Chondrocyte (in vitro differentiated cells): ENCODE results near the gene CEMP1. TPM values are rescaled to one million over a fixed set of nuclear protein-coding genes. Genes with fewer than 3 reads are reported as not detected.

Source experiments
- DNase-seq: peaks from one replicate; pipeline ENCODE4 v3.0.0; 2021; ENCODE audit warnings: mixed read lengths, low spot score
- H3K27ac Mint-ChIP-seq: one replicate; pipeline ENCODE4 v1.8.0; 2021; ENCODE audit warnings: mild to moderate bottlenecking, moderate library complexity, mixed read lengths; ENCODE audit not compliant: unreplicated experiment
- H3K27me3 Mint-ChIP-seq: 2 replicates; pipeline ENCODE4 v1.8.0; 2021; ENCODE audit warnings: low read depth, mixed read lengths
- H3K36me3 Mint-ChIP-seq: 2 replicates; pipeline ENCODE4 v1.8.0; 2021; ENCODE audit warnings: low read depth, mixed read lengths
- H3K4me1 Mint-ChIP-seq: 2 replicates; pipeline ENCODE4 v1.8.0; 2021; ENCODE audit warnings: low read depth, mild to moderate bottlenecking, mixed read lengths
- H3K4me3 Mint-ChIP-seq: one replicate; pipeline ENCODE4 v1.8.0; 2021; ENCODE audit warnings: mild to moderate bottlenecking, moderate library complexity, mixed read lengths; ENCODE audit not compliant: unreplicated experiment
- H3K9me3 Mint-ChIP-seq: 2 replicates; pipeline ENCODE4 v1.8.0; 2021; ENCODE audit warnings: low read depth, mixed read lengths
- total RNA-seq: library from RNA; stranded (reverse); gene quantifications from 3 replicates; pipeline ENCODE4 v1.2.1, GENCODE V29; 2021
- TF ChIP-seq, protein P1 (sequence below): fragments of 200-600 bp; sonication (generic); IDR thresholded peaks from 2 replicates; pipeline ENCODE4 v1.5.0; 2021; ENCODE audit warnings: antibody characterized with exemption, mild to moderate bottlenecking, moderate library complexity

Gene CEMP1
- total RNA-seq, 1 donor from 2014 or later = not detected

GRCh38 chr16:2518823-2519710, 12.1 kb downstream of the CEMP1 start:
- DNase-seq = peak; percentile 91
- Mint-ChIP-seq H3K27me3 (no peaks in the 10 kb centered on the region), H3K4me1 (peaks cover 51% of the 10 kb centered on the region), H3K36me3 (peaks cover 8% of the 10 kb centered on the region), H3K4me3 (peak overlapping the region; percentile 71), H3K27ac (peak overlapping the region; percentile 98), H3K9me3 (no peaks in the 10 kb centered on the region)
- TF ChIP-seq, protein P1, sequence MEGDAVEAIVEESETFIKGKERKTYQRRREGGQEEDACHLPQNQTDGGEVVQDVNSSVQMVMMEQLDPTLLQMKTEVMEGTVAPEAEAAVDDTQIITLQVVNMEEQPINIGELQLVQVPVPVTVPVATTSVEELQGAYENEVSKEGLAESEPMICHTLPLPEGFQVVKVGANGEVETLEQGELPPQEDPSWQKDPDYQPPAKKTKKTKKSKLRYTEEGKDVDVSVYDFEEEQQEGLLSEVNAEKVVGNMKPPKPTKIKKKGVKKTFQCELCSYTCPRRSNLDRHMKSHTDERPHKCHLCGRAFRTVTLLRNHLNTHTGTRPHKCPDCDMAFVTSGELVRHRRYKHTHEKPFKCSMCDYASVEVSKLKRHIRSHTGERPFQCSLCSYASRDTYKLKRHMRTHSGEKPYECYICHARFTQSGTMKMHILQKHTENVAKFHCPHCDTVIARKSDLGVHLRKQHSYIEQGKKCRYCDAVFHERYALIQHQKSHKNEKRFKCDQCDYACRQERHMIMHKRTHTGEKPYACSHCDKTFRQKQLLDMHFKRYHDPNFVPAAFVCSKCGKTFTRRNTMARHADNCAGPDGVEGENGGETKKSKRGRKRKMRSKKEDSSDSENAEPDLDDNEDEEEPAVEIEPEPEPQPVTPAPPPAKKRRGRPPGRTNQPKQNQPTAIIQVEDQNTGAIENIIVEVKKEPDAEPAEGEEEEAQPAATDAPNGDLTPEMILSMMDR = no peak

GRCh38 chr16:2517954-2518605, 13.1 kb downstream of the CEMP1 start:
- Mint-ChIP-seq H3K27me3 (no peaks in the 10 kb centered on the region), H3K36me3 (peaks cover 6% of the 10 kb centered on the region), H3K9me3 (no peaks in the 10 kb centered on the region), H3K27ac (peak overlapping the region; percentile 81), H3K4me1 (peaks cover 54% of the 10 kb centered on the region), H3K4me3 (no peak overlapping the region)
- DNase-seq = no peak
- TF ChIP-seq, protein P1 = no peak

- H3K4me1 Mint-ChIP-seq = peaks cover 58% of the 10 kb centered on the region
- peaks cover 6% of the 10 kb centered on the region for H3K36me3 Mint-ChIP-seq
- no peaks in the 10 kb centered on the region for H3K9me3 Mint-ChIP-seq
- H3K27ac Mint-ChIP-seq = peak overlapping the region; percentile 95
- TF ChIP-seq, protein P1 = no peak
- peak overlapping the region; percentile 57 for H3K4me3 Mint-ChIP-seq
- H3K27me3 Mint-ChIP-seq = no peaks in the 10 kb centered on the region
- no peak for DNase-seq
Measured at GRCh38 chr16:2516391-2517240, 14.6 kb downstream of the CEMP1 start.

GRCh38 chr16:2515180-2515851, 15.9 kb downstream of the CEMP1 start:
- no peak for DNase-seq
- Mint-ChIP-seq H3K4me3 (peak overlapping the region; percentile 90), H3K4me1 (peaks cover 50% of the 10 kb centered on the region), H3K9me3 (no peaks in the 10 kb centered on the region), H3K36me3 (peaks cover 6% of the 10 kb centered on the region), H3K27ac (peak overlapping the region; percentile 95), H3K27me3 (no peaks in the 10 kb centered on the region)
- TF ChIP-seq, protein P1 = no peak
